ENCODE measurements around the gene ATP5MG.
A peak's percentile ranks its signal among the peaks of the same experiment; 100 is the strongest.
"Not testable (repeated sequence)": the region's sequence is repeated elsewhere in the genome, so short reads cannot be mapped to it uniquely, and the experiment has no call there.

Gene ATP5MG

GRCh38 chr11:118410055-118410745 lies 8.8 kb downstream of the ATP5MG start:
- DNase-seq, result no peak

- no peak for DNase-seq
Measured at GRCh38 chr11:118411530-118411929, 10.1 kb downstream of the ATP5MG start.

GRCh38 chr11:118412921-118413320 lies 11.5 kb downstream of the ATP5MG start:
- no peak for DNase-seq

GRCh38 chr11:118415062-118415738 lies 13.8 kb downstream of the ATP5MG start:
- peak; percentile 76 for DNase-seq

- peak; percentile 99 for DNase-seq
Measured at GRCh38 chr11:118415739-118416068, 14.3 kb downstream of the ATP5MG start.

GRCh38 chr11:118416900-118417299 lies 15.5 kb downstream of the ATP5MG start:
- DNase-seq, result not testable (repeated sequence)

GRCh38 chr11:118417801-118418200 lies 16.4 kb downstream of the ATP5MG start:
- no peak for DNase-seq

GRCh38 chr11:118418766-118419165 lies 17.4 kb downstream of the ATP5MG start:
- no peak for DNase-seq

- no peak for DNase-seq
Measured at GRCh38 chr11:118427707-118428106, 26.3 kb downstream of the ATP5MG start.

- peak; percentile 41 for DNase-seq
Measured at GRCh38 chr11:118430956-118431355, 29.6 kb downstream of the ATP5MG start.

- no peak for DNase-seq
Measured at GRCh38 chr11:118434123-118434552, 32.7 kb downstream of the ATP5MG start.

GRCh38 chr11:118434553-118435289 lies 33.3 kb downstream of the ATP5MG start:
- DNase-seq, result peak; percentile 83

GRCh38 chr11:118435290-118435892 lies 34.0 kb downstream of the ATP5MG start:
- DNase-seq, result peak; percentile 85

GRCh38 chr11:118435893-118436624 lies 34.7 kb downstream of the ATP5MG start, which contains the start of gene KMT2A:
TSS of gene KMT2A (plus strand) at chr11:118436492. CDS start at chr11:118436513, 21 bp downstream.
- peak; percentile 95 for DNase-seq

- DNase-seq, result peak; percentile 34
Measured at GRCh38 chr11:118436639-118437207, 35.3 kb downstream of the ATP5MG start.

- DNase-seq, result peak; percentile 79
Measured at GRCh38 chr11:118437208-118438125, 36.1 kb downstream of the ATP5MG start.

- DNase-seq, result peak; percentile 91
Measured at GRCh38 chr11:118438314-118438931, 37.0 kb downstream of the ATP5MG start.

GRCh38 chr11:118439646-118440045 lies 38.2 kb downstream of the ATP5MG start:
- no peak for DNase-seq

- no peak for DNase-seq
Measured at GRCh38 chr11:118441770-118442275, 40.4 kb downstream of the ATP5MG start.

- no peak for DNase-seq
Measured at GRCh38 chr11:118442301-118442700, 40.9 kb downstream of the ATP5MG start.

Measured in hematopoietic multipotent progenitor cell treated with erythropoietin and hydrocortisone succinate and interleukin-3 and kit ligand, for 6 days (in vitro differentiated cells).